ENCODE results near the gene CHN2.

The CHN2 gene

DNA sequence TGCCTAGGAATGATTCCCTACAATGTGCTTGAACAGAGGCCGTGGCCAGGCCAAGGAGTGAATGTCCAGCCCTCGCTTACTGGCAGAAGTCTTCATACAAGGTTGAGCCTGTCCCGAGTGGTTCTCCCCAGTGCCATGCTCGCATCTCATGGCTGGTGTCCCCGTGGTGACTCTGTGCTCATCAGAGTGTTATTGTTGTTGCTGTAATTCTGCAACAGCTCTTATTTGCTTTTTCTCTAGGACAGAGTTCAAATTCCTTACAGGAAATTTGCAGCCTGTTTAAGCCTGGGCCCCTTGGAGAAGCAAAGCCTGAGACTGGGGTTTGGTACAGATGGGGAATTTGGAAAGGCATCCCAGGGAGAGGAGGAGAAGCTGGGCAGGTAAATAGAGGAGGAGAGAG lies 211.3 kb downstream of the CHN2 start:
- no peak for DNase-seq (ENCODE audit: low spot score)

DNA sequence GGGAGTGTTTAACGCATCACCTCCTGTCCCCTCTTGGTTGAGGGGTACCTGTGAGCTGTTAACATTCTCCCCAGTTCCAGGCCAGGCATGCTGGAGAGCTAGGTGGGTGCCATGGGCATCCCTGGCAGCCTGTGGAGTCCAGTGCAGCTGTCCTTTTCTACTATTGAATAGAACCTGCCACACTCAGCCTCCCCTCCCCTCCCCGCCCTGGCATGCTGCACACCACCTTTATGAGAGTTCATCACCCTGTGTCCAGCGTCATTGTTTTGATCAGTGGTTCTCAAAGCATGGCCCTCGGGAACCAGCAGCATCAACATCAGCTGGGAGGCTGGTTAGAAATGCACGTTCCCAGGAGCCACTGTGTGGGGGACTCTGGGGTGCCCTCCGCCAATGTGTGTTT lies 211.8 kb downstream of the CHN2 start:
- DNase-seq (ENCODE audit: low spot score) = no peak

DNA sequence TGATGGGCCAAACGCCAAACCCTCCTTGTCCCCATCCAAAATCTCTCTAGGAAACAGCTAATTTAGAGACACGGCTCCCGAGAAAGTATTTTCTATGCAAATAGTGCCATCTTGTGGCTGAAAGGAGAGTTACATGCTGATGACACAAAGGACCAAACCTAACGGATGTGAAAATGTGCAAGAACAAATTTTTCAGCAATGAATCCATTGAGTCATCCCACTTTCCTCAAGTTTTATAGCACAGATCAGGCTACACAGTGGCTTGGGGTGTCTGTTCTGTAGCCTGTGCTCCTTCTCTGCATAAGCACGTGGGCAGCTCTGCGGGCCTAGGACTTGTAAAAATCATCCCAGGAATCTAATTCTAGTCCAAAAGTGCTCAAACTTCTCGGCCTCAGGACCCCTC lies 214.3 kb downstream of the CHN2 start:
- DNase-seq (ENCODE audit: low spot score) = peak; percentile 73

DNA sequence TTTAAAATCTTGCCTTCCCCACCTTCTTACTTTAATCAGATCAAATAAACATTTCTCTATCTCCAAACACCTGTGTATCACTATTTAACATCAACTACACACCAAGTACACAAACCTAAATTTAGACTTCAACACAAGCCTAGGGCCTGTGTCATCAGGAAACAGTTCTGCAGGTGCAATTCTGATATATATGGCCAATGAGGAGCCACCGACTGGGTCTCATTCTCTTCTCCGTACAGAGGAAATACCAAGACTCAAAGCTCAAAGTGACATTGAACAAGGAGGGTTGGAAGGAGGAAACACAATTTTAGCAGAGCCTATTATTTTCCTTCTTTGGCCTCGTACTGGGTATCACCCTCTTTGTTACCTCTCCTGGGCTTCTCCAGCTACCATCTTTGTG lies 216.4 kb downstream of the CHN2 start:
- no peak for DNase-seq (ENCODE audit: low spot score)

DNA sequence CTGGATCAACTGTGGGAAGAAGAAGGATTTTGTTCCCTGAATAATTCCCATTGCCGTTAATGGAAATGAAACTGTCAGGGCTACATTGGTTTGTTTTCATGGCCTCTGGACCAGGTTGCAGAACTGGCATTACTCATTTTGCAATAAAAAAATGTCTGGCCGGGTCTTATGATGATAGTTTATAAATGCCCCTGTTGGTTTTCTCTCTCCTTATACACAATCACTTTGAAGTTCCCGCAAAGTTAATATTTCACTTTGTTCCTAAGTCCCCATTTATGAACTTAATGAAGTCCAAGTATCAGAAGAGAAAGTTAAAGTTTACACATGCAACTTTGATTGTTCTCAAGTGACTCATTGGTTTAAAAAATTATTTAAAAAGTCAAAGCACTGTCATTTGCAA lies 218.3 kb downstream of the CHN2 start:
- no peak for DNase-seq (ENCODE audit: low spot score)

DNA sequence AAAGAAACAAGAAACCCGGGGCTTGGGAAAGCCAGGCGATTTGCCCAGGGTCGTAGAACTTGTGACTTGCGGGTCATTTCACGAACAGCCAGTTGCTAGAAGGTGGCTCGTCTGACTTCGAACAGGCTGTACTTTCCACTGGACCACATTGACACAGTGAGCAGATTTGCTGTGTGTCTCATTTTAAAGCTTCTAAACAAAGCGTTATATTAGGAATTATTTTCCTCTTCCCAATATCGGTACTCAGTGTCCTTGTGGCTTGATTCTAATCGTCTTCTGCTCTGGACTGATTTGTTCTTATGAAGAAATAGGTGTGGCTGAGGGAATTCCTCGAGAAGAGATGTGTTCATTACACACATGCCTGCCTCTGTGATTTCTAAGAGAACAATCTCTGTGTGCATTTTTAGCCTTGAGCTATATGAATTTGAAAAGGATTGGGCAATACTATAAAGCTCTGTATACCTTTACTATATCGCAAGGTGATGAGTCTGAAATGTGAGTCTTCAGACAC lies 219.1 kb downstream of the CHN2 start:
- no peak for DNase-seq (ENCODE audit: low spot score)

DNA sequence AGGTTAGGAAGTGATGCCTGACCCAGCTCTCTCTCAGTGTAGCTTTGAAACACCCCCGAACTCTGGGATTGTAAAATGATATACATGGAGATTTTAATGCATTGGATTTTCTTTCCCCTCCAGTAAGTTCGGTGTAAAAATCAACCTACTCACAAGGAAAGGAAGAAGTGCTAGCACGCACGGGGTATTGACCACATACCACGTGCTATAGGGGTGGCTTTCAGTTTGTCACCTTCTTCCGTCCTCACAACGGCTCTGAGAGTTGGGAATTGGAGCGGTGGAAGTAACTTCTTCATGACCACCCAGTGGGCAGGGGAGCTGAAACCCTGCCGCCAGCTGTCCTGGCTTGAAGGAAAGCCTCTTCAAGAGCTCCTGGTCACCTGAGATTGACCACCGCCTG lies 219.6 kb downstream of the CHN2 start:
- no peak for DNase-seq (ENCODE audit: low spot score)

DNA sequence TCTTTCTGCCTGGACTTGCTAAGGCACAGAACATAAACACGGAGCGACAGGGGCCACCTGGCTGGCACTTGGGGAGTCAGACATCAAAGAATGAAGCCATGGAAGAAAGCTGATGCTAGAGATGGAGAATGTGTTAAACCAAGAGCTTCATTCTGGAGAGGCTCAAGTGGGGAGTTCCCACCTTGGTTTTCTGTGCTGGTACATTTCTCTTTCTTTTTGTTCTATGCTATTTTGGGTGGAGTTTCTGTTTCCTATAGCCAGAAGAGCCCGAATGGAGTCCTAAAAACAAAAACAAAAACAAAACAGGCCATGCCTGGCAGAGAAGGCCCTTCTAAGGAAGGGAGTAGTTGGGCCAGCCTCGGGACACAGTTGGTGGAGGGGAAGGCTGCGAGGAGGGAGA lies 220.6 kb downstream of the CHN2 start:
- DNase-seq (ENCODE audit: low spot score) = no peak

DNA sequence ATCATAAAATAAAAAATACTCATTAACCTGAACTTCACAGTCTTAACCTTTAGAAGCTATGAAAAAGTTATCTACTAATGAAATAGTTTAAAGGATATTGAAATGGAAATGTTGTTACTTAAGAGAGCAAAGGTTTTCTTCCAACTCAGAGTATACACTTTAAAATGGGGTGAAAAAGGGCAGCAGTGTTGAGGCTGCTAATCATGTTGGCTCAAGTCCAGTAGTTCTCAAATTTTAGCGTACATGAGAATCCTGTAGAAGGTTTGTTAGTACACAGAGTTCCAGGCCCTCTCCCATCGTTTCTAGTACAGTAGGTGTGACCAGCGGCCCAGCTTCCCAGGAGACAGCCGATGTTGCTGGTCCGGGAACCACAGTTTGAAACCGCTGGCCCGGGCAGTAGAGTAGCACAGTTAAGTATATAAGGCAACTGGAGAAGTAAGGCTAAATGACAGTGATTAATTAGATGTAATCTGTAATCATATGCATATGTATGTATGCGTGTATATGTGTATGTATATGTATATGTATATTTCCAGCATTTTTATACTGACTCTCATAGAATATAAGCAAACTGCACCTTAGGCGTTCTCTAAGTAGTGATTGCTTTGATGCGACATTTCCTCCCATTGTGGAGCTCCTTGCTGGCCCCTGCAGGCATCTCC lies 221.8 kb downstream of the CHN2 start:
- no peak for DNase-seq (ENCODE audit: low spot score)

DNA sequence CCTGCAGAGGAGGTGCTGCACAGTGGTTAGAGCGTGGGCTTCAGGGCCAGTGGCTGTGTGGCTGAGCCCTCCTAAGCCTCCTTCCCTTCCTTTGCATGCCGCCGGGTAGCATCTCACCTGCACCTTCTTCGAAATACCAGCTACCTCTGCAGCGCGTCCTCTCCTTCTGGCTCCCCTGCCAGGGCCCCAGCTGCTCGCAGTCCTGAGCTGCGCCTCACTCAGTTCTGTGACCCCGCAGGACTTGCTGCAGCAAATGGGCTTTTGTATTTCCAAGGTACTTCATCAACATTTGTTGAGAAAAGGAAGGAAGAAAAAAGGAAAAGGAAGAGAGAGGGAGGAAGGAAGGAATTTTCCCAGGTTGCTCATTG lies 222.3 kb downstream of the CHN2 start:
- no peak for DNase-seq (ENCODE audit: low spot score)

DNA sequence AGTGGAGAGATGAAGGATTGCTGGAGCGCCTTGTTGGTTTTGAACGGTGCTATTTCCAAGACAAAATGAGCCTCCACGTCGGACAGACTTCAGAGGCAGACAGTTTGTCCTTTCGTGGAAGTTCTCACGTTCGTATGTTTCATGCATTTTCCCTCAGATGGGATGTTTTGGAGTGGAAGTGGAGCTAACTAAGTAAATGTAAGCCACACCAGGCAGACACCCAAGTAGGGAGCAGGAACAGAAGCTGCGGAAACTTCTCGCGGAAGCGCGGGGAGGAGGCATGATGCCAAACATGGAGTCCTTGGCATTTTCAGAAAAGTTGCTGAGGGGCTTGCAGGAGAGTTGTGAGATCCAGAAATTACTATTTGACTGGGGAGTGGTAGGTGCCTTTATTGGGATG lies 223.5 kb downstream of the CHN2 start:
- DNase-seq (ENCODE audit: low spot score) = no peak

DNA sequence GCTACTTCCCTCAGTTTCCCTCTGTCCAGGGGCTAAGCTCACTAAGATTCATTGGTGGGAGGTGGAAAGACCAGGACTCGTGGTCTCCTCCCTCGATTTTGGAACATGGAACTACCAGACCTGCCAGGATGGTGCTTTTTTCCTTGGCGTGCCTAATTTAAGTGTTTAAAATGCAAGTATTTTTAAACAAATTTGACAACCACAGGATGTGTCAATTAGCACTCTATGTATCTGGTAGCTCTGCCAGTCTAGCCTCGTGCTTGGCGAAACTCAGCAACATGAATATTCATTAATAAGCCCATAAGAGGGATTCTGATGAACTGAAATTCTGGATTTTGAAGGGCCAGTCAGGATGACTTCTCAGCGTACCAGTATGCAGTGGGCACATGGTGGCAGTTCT lies 224.1 kb downstream of the CHN2 start:
- DNase-seq (ENCODE audit: low spot score) = no peak

DNA sequence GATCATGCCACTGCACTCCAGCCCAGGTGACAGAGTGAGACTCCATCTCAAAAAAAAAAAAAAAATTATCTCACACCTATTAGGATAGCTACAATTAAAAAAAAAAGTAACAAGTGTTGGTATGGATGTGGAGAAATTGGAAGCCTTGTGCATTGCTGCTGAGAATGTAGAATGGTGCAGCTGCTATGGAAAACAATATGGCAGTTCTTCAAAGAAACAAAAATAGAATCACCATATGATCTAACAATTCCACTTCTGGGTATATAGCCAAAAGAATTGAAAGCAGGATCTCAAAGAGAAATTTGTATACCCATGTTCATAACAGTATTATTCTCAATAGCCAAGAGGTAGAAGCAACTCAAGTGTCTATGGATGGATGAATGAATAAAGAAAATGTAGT lies 225.4 kb downstream of the CHN2 start:
- DNase-seq (ENCODE audit: low spot score) = no peak

DNA sequence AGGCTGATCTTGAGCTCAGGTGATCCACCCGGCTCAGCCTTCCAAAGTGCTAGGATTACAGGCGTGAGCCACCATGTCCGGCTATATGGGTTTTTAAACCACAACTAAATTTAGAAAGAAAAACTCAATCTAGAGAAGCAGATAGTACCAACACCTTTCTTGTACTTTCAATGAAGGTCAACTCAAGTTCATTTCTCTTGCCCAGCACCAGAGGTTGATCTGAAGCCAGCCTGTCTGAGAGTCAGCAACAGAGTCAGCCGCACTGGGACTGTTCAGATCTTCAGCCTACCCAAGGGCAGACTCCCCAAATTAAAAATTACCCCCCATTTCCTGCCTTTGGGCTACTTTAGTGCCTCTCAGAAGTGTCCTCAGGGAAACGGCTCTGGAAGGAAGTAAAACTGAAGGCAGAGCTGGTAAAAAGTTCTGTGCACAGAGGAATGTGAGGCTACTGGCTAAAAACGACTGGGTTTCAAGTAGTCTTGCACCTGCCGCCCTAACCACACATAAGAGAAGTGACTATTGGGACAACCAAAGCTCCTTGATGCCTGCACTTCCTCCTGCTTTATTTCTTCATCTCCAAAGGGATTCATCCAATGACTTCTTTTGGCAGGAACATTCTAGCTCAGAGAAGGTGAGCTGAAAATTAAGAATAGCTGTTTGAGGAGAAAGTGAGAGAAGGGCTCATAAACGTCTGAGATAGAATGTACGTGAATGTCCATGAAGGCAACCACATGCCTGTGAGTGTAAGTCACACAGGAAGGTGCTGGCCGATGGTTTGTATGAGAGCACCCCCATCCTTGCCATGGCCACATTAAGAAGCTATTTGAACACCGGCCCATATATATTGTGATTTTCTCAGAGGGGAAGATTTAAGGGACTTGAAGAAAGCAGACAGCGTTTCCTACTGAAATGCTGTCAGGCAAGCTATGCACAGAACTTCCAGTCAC lies 226.7 kb downstream of the CHN2 start:
- DNase-seq (ENCODE audit: low spot score) = no peak

DNA sequence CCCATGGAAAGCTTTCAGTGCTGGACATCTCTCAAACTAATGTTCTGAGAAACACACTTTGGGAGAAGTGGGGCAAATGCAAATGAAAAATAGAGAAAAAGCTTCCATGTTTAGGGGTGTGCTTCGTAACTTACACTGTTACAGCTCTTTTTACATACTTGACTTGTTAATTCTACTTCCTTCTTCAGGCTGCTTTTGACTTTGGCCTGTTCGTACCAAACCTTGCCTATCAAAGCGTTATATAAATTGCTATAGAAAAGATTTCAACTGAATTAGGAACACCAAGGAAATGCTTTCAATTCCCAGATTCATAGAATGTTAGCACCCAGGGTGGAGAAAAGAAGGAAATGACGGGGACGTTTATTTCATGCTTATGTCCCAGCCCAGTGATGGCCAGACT lies 228.3 kb downstream of the CHN2 start:
- DNase-seq (ENCODE audit: low spot score) = no peak

DNA sequence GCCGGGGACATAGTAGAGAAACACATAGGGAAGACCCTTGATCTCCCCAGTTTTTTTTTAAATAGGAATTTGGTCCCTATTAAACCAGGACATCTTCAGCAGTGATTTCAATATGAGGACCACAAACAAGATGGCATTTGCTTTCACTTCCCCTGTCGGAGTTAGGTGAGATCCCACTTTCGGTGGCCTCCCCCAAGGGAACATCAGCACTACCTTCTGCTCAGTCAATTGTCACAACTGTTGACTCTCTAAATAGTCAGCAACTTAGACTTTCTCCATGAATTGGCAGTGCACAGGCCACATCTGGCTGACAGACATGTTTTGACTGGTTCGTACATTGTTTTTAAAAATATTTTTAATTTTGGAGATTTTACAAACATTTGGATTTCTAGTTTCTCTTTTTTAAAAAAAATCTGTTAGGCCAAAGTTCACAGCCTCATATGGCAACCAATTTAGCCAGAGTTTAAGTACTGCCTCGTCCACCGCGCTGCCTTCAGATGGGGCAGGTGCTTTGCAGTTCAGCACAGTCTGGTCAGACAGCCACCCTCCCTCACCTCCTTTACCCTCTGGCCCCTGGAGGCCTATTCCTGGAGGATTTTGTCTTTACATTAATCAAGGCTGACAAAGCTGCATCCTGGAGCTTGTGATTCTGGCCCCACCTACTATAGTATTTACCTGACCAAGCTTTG lies 229.9 kb downstream of the CHN2 start:
- no peak for DNase-seq (ENCODE audit: low spot score)

DNA sequence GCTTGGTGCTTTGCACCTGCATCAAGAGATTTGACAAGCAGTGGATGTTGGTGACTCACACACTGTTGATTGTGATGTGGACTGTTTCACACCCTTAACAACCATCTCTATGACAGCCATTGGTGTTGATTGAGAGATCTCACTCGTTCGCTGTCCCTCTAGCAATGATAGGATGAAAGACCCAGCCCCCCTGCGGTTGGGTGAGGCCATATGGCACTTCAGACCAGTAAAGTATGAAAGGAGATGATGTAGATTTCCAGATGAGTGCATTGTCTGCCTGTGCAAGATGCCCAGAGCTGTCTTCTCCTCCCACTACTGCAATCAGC lies 230.4 kb downstream of the CHN2 start:
- no peak for DNase-seq (ENCODE audit: low spot score)

DNA sequence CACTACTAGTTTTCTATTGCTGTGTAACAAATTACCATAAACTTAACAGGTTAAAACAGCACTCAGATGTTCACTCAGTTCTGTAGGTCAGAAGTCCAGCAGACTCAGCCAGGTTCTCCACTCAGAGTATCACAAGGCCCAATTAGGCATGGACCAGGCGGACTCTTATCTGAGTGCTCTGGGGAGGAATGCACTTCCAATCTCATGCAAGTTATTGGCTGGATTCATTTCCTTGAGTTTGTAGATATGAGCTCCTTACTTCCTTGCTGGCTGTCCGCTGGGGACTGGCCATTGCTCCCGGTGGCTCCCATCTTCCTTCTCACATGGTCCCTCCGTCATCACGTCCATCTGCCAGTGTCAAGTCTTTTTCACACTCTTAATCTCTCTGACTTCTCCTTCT lies 232.0 kb downstream of the CHN2 start:
- no peak for DNase-seq (ENCODE audit: low spot score)

DNA sequence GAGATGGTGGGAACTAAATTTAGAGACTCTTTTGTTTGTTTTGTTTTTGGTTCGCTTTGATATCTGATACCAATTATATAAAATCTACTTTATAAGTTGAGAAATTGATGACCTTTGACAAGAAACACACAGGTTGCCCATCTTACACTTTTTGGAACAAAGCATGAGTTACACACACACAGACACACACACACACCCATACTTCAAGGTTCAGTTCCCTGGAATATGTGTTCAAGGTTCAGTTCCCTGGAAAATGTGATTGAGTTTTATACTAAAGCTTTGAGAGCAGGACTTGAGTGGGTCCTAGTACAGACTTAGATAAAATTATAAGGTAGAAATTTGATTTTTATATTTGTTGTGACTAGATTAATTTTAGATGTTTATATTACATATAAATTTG lies 234.8 kb downstream of the CHN2 start:
- no peak for DNase-seq (ENCODE audit: low spot score)

DNA sequence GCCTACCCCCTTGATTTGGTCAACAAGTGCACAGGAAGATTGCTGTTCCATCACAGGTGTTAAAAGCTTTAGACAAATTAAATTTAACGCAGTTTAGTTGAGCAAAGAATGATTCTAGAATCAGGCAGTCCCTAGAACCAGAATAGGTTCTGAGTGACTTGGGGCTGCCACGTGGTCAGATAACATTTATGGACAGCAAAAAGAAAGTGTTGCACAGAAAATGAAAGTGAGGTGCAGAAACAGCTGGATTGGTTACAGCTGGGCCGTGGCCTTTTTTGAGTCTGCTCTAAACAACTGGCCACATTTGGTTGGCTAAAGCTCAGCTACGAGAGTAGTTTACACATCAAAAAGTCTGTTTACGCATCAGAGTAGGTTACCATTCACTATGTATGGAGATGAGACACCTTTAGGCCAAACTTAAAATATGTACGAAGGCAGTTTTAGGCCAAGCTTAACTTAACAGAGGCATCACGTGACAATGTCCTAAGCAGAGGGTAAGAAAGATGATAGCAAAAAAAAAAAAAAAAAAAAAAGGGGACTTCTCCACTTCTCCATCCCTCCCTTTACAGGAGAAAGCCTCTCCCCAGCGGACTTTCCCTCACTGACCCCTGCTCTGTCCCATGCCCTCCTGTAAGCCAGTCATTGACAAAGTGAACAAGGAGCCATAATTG lies 235.8 kb downstream of the CHN2 start:
- DNase-seq (ENCODE audit: low spot score) = no peak

DNA sequence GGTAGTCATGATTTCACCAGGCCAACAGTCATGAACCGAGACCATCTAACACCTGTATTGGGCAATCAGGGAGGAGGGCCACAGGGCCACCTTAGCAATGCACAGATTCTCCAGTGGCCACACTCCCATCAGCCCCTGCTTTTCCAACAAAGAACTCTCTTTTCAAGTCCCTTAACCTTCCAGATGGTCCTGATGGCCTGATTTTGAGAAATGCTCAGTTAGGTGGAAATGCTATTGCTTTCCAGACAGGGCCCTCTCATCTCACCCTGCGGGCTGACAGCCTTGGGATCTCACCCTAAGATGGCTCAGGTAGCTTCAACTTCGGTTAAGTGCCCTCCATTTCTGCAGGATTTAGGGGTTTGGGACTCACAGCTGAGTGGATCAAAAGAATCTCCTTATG lies 237.1 kb downstream of the CHN2 start:
- DNase-seq (ENCODE audit: low spot score) = no peak

DNA sequence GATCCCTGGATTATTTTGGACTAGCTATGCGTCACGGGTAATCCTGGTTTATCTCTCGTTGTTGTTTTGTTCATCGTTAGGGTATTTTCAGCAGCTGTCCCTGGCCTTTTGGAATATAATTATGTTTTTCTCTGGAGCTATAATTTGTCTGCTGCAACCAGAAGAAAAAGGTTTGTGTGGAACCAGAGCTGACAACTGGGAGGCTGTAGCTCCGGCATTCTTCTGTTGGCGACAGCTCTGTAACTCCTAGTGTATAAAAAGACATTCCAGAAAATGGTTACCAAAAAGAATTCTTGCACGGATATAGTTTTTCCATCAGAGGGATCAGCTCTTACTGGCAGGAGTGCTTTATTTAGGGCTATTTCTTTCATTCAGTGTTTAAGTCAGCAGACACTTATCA lies 238.1 kb downstream of the CHN2 start:
- no peak for DNase-seq (ENCODE audit: low spot score)

DNA sequence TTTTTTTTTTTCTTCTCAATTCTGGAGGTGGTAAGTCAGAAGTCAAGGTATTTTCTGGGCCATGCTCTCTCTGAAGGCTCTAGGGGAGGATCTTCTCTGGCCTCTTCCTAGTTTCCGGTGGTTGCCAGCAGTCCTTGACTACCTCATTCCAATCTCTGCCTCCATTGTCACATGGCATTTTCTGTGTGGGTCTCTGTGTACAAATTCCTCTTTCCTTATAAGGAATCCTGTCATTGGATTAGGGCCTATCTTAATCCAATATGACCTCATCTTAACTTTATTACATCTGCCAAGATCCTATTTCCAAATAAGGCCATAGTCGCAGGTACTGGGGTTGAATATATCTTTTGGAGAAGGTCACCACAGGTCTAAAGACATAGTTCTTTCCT lies 239.8 kb downstream of the CHN2 start:
- no peak for DNase-seq (ENCODE audit: low spot score)

Data from hematopoietic multipotent progenitor cell treated with erythropoietin and hydrocortisone succinate and interleukin-3 and kit ligand, for 15 days (in vitro differentiated cells).